Activated naive CD8-positive, alpha-beta T cell (primary cell): Measurements from ENCODE around the gene DOCK9.

Source experiments
- H3K27ac Mint-ChIP-seq: one replicate; pipeline ENCODE4 v1.8.0; 2021; ENCODE audit warnings: mixed read lengths
- H3K27me3 Mint-ChIP-seq: one replicate; pipeline ENCODE4 v1.8.0; 2021; ENCODE audit warnings: mixed read lengths
- H3K36me3 Mint-ChIP-seq: one replicate; pipeline ENCODE4 v1.8.0; 2021; ENCODE audit warnings: mixed read lengths
- H3K4me1 Mint-ChIP-seq: one replicate; pipeline ENCODE4 v1.8.0; 2021; ENCODE audit warnings: low read depth, mixed read lengths
- H3K4me3 Mint-ChIP-seq: one replicate; pipeline ENCODE4 v1.8.0; 2021; ENCODE audit warnings: mild to moderate bottlenecking, mixed read lengths
- H3K9me3 Mint-ChIP-seq: one replicate; pipeline ENCODE4 v1.8.0; 2021; ENCODE audit warnings: low read depth, mixed read lengths

Gene DOCK9

DNA sequence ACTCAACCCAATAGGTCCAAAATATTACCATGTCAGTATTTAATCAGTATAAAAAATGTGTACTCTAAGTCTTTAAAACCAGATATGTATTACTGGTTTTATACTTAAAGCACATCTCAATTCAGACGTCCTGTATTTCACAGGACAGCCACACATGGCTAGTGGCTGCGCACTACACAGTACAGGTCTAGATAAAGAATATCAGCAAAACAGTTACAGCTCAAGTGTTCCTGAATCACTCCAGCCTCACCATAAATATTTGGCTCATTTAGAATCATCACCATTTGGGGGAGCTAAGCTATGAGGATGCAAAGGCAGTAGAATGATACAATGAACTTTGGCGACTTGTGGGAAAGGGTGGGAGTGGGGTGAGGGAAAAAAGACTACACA is 89.0 kb downstream of the DOCK9 start:
- Mint-ChIP-seq H3K9me3 (no peaks in the 10 kb centered on the region), H3K27me3 (no peaks in the 10 kb centered on the region), H3K36me3 (peaks cover 29% of the 10 kb centered on the region), H3K4me1 (peaks cover 23% of the 10 kb centered on the region), H3K27ac (no peak overlapping the region), H3K4me3 (no peak overlapping the region)

- no peaks in the 10 kb centered on the region for H3K9me3 Mint-ChIP-seq
- H3K4me3 Mint-ChIP-seq = no peak overlapping the region
- H3K4me1 Mint-ChIP-seq = peaks cover 23% of the 10 kb centered on the region
- peaks cover 28% of the 10 kb centered on the region for H3K36me3 Mint-ChIP-seq
- H3K27me3 Mint-ChIP-seq = no peaks in the 10 kb centered on the region
- H3K27ac Mint-ChIP-seq = no peak overlapping the region
These were observed 89.5 kb downstream of the DOCK9 start for GRCh38 chr13:98888222-98888889.

DNA sequence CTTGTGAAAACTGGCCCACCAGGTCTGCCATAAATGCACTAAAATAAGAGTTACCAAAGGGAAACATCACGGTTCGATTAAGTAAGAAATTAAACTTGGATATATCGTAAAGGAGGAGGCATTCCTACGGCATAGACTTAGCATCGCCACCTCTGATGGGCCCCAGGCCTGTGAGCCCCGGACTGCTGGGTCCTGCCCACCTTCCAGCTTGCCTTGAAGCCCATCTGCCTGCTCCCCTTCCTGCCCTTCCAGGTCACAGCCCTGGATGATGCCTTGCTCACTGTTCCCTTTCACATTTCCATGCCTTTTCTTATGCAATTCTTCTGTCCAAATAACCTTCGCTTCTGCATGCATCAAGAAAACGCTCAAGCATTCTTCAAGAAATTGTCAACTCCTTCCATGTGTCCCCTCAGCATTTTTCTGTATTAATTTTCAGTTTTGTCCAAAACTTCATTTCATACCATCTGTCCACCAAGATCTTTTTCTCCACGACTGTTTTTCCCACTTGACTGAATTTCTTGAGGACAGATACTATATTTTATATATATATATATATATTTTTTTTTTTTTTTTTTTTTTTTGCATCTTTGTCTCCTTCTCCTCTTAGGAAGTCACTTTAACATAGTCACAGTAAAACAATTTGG is 91.2 kb downstream of the DOCK9 start:
- Mint-ChIP-seq H3K4me1 (peaks cover 23% of the 10 kb centered on the region), H3K36me3 (peaks cover 30% of the 10 kb centered on the region), H3K27ac (no peak overlapping the region), H3K9me3 (no peaks in the 10 kb centered on the region), H3K27me3 (no peaks in the 10 kb centered on the region), H3K4me3 (no peak overlapping the region)

- Mint-ChIP-seq H3K9me3 (no peaks in the 10 kb centered on the region), H3K27me3 (no peaks in the 10 kb centered on the region), H3K27ac (no peak overlapping the region)
These were observed 92.3 kb downstream of the DOCK9 start for GRCh38 chr13:98885600-98885999.

GRCh38 chr13:98883998-98884397 is 93.9 kb downstream of the DOCK9 start:
- Mint-ChIP-seq H3K36me3 (peaks cover 41% of the 10 kb centered on the region), H3K4me1 (peaks cover 2% of the 10 kb centered on the region), H3K9me3 (no peaks in the 10 kb centered on the region), H3K4me3 (no peak overlapping the region), H3K27me3 (no peaks in the 10 kb centered on the region), H3K27ac (no peak overlapping the region)

More at GRCh38 chr13:98885600-98885999, 92.3 kb downstream of the DOCK9 start:
- Mint-ChIP-seq H3K4me3 (no peak overlapping the region), H3K4me1 (peaks cover 17% of the 10 kb centered on the region), H3K36me3 (peaks cover 34% of the 10 kb centered on the region)

GRCh38 chr13:98881390-98881789 is 96.5 kb downstream of the DOCK9 start:
- Mint-ChIP-seq H3K27me3 (no peaks in the 10 kb centered on the region), H3K36me3 (peaks cover 43% of the 10 kb centered on the region), H3K4me1 (no peaks in the 10 kb centered on the region), H3K9me3 (no peaks in the 10 kb centered on the region), H3K27ac (no peak overlapping the region), H3K4me3 (no peak overlapping the region)

GRCh38 chr13:98880677-98881076 is 97.2 kb downstream of the DOCK9 start:
- H3K4me1 Mint-ChIP-seq = peaks cover 3% of the 10 kb centered on the region
- peaks cover 42% of the 10 kb centered on the region for H3K36me3 Mint-ChIP-seq
- H3K27me3 Mint-ChIP-seq = no peaks in the 10 kb centered on the region
- no peak overlapping the region for H3K4me3 Mint-ChIP-seq
- H3K9me3 Mint-ChIP-seq = no peaks in the 10 kb centered on the region
- no peak overlapping the region for H3K27ac Mint-ChIP-seq

GRCh38 chr13:98879957-98880356 is 97.9 kb downstream of the DOCK9 start:
- H3K27ac Mint-ChIP-seq = no peak overlapping the region
- no peaks in the 10 kb centered on the region for H3K27me3 Mint-ChIP-seq
- H3K4me1 Mint-ChIP-seq = peaks cover 10% of the 10 kb centered on the region
- H3K4me3 Mint-ChIP-seq = no peak overlapping the region
- peaks cover 49% of the 10 kb centered on the region for H3K36me3 Mint-ChIP-seq
- H3K9me3 Mint-ChIP-seq = peaks cover 1% of the 10 kb centered on the region

- Mint-ChIP-seq H3K27me3 (no peaks in the 10 kb centered on the region), H3K9me3 (peaks cover 7% of the 10 kb centered on the region), H3K4me1 (peaks cover 12% of the 10 kb centered on the region), H3K4me3 (no peak overlapping the region), H3K27ac (no peak overlapping the region), H3K36me3 (peaks cover 54% of the 10 kb centered on the region)
These were observed 98.7 kb downstream of the DOCK9 start for GRCh38 chr13:98879127-98879520.

DNA sequence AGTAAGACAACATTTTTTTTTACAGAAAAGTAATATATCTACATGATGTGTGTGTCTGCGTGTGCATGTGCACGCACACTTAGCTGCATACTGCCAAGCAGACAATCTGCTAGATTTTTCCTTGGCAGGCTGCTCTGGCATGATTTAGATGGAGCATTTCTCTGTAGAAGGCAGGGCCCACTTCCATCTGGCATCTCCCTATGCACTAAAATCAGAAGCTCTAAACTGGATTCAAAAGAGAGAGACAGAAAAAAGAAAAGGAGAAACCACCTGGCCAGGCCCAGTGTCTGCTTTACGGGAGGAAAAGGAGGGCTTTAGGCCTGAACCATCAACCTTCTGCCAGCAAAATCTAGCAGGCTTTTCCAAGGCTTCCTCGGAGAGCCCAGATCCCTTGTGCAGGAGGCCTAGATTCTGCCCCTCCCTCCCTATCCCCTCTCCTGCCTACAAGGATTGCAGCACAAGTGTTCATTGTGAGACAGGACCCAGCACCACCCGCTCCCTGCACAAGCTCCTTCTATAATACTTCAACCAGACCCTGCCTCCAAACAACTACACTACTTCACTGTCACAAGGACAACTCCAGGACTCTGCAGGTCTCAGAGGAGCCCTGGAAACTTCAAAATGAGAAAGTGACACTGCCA is 99.3 kb downstream of the DOCK9 start:
- H3K36me3 Mint-ChIP-seq = peaks cover 59% of the 10 kb centered on the region
- no peak overlapping the region for H3K4me3 Mint-ChIP-seq
- H3K27me3 Mint-ChIP-seq = no peaks in the 10 kb centered on the region
- H3K27ac Mint-ChIP-seq = peak overlapping the region; percentile 42
- H3K9me3 Mint-ChIP-seq = peaks cover 11% of the 10 kb centered on the region
- H3K4me1 Mint-ChIP-seq = peaks cover 12% of the 10 kb centered on the region

DNA sequence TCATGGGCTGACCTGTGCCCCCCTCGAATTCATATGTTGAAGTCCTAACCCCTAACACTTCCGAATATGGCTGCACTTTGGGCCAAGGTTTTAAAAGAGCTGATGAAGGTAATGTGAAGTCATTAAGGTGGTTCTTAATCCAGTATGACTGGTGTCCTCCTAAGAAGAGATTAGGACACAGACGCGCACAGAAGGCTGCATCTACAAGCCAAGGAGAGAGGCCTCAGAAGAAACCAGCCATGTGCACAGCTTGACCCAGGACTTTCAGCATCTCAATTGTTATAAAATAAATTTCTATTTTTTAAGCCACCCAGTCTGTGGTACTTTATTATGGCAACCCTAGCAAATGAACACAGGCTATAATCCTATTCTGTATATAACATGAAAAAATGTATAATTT is 99.9 kb downstream of the DOCK9 start:
- peaks cover 11% of the 10 kb centered on the region for H3K9me3 Mint-ChIP-seq
- H3K27me3 Mint-ChIP-seq = no peaks in the 10 kb centered on the region
- no peak overlapping the region for H3K4me3 Mint-ChIP-seq
- H3K36me3 Mint-ChIP-seq = peaks cover 64% of the 10 kb centered on the region
- H3K4me1 Mint-ChIP-seq = peaks cover 12% of the 10 kb centered on the region
- no peak overlapping the region for H3K27ac Mint-ChIP-seq

DNA sequence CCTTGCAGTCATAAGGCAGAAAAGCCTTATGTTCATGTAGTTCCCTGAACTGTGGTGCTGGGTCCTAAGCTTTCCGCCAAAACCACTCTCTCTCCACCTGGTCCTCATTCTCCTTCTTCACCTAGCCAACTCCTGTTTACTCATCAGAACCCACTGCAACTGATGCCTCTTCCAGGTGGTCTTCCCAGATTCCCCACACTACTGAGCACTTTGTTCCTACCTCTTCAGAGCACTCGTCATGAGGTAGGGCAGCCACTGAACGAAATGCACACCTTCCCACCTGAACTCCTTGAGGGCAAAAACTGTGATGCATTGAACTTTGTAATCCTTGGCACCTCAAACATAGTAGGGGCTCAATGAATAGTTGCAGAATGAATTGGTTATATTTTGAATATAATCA is 100.4 kb downstream of the DOCK9 start:
- H3K27ac Mint-ChIP-seq = peak overlapping the region; percentile 41
- H3K4me1 Mint-ChIP-seq = peaks cover 12% of the 10 kb centered on the region
- H3K27me3 Mint-ChIP-seq = no peaks in the 10 kb centered on the region
- H3K9me3 Mint-ChIP-seq = peaks cover 11% of the 10 kb centered on the region
- H3K36me3 Mint-ChIP-seq = peaks cover 63% of the 10 kb centered on the region
- H3K4me3 Mint-ChIP-seq = no peak overlapping the region

GRCh38 chr13:98875146-98875729 is 102.6 kb downstream of the DOCK9 start:
- no peak overlapping the region for H3K4me3 Mint-ChIP-seq

GRCh38 chr13:98874029-98874397 is 103.9 kb downstream of the DOCK9 start:
- H3K4me1 Mint-ChIP-seq = peaks cover 14% of the 10 kb centered on the region
- no peak overlapping the region for H3K27ac Mint-ChIP-seq
- peaks cover 60% of the 10 kb centered on the region for H3K36me3 Mint-ChIP-seq
- peaks cover 11% of the 10 kb centered on the region for H3K9me3 Mint-ChIP-seq
- no peak overlapping the region for H3K4me3 Mint-ChIP-seq
- H3K27me3 Mint-ChIP-seq = no peaks in the 10 kb centered on the region

More at GRCh38 chr13:98875146-98875729, 102.6 kb downstream of the DOCK9 start:
- no peaks in the 10 kb centered on the region for H3K27me3 Mint-ChIP-seq
- H3K27ac Mint-ChIP-seq = peak overlapping the region; percentile 51
- peaks cover 14% of the 10 kb centered on the region for H3K4me1 Mint-ChIP-seq
- peaks cover 59% of the 10 kb centered on the region for H3K36me3 Mint-ChIP-seq
- H3K9me3 Mint-ChIP-seq = peaks cover 11% of the 10 kb centered on the region

DNA sequence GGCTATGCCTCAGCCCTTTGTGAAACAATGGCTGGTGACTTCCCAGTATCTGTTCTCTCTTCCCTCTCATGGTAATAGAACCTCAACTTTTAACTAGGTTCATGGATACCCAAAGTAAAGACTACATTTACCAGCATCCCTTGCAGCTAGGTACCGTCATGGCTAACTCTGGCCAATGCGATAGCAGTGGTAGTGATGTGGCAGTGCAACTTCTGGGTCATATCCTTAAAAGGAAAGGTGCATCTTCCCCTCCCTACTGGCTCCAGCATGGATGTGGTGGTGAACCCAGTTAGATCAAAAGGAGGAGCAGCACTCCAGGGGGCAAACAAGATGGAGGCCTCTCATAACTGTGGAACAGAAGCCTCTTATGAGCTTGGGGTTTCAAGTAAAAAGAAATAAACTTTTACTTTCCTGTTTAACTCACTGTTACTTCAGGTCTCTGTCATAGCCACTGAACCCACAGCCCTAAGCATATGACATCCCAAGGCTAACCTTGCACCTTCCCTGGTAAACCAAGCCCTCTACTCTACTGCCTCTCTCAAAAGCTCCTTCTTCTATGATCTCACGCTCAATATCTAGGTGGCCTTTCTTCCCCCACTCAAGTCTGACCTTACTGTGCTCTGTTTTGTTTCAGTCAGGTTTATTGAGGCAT is 104.4 kb downstream of the DOCK9 start:
- Mint-ChIP-seq H3K4me3 (no peak overlapping the region), H3K36me3 (peaks cover 59% of the 10 kb centered on the region), H3K4me1 (peaks cover 14% of the 10 kb centered on the region), H3K27me3 (no peaks in the 10 kb centered on the region), H3K9me3 (peaks cover 11% of the 10 kb centered on the region), H3K27ac (no peak overlapping the region)
